OCI-LY3 (cell line): Measurements from ENCODE around the gene DLK1.

Experiments
- H2AFZ ChIP-seq: fragments of 200-600, 300-600 bp; shearing (Covaris generic); 2 replicates; pipeline ENCODE4 v1.6.0; 2014; ENCODE audit warnings: antibody characterized with exemption, low read depth, low read length
- H3K27ac ChIP-seq: fragments of 200-600, 300-600 bp; sonication (generic); 2 replicates; pipeline ENCODE4 v1.5.1; 2014; ENCODE audit warnings: mild to moderate bottlenecking, low read length, moderate library complexity, mixed read lengths
- H3K27me3 ChIP-seq: fragments of 200-600, 300-600 bp; sonication (generic); 2 replicates; pipeline ENCODE4 v1.6.1; 2014; ENCODE audit warnings: low read depth, low read length, mixed read lengths
- H3K36me3 ChIP-seq: fragments of 200-600, 300-600 bp; sonication (generic); replicated peaks from 2 replicates; pipeline ENCODE3; 2014; ENCODE audit warnings: low read depth, low read length, mixed read lengths
- H3K4me1 ChIP-seq: fragments of 300-600, 200-600 bp; sonication (generic); 2 replicates; pipeline ENCODE4 v1.6.1; 2014; ENCODE audit warnings: low read length, mixed read lengths
- H3K4me2 ChIP-seq: fragments of 200-600, 300-600 bp; sonication (generic); 2 replicates; pipeline ENCODE4 v1.6.1; 2014; ENCODE audit warnings: low read length, mixed read lengths
- H3K4me3 ChIP-seq: fragments of 300-600, 200-600 bp; sonication (generic); 2 replicates; pipeline ENCODE4 v1.5.1; 2014; ENCODE audit warnings: antibody characterized with exemption, mild to moderate bottlenecking, low read length, moderate library complexity
- H3K79me2 ChIP-seq: fragments of 300-600, 200-600 bp; shearing (Covaris generic); 2 replicates; pipeline ENCODE4 v1.6.1; 2014; ENCODE audit warnings: mild to moderate bottlenecking, low read length, mixed read lengths
- H3K9ac ChIP-seq: fragments of 300-600, 200-600 bp; shearing (Covaris generic); 2 replicates; pipeline ENCODE4 v1.6.0; 2014; ENCODE audit warnings: mild to moderate bottlenecking, low read length, moderate library complexity
- H3K9me3 ChIP-seq: fragments of 200-600, 300-600 bp; shearing (Covaris generic); 2 replicates; pipeline ENCODE4 v1.6.1; 2014; ENCODE audit warnings: low read length, mixed read lengths; ENCODE audit not compliant: insufficient read depth
- H4K20me1 ChIP-seq: fragments of 200-600, 300-600 bp; sonication (generic); 2 replicates; pipeline ENCODE4 v1.6.1; 2016; ENCODE audit warnings: low read length, mixed read lengths; ENCODE audit not compliant: insufficient read depth
- EZH2phosphoT487 ChIP-seq: fragments of 200-600 bp; shearing (Covaris generic); IDR thresholded peaks from 2 replicates; pipeline ENCODE4 v1.6.1; 2018; ENCODE audit warnings: antibody characterized with exemption, mixed run types, low read depth
- TF ChIP-seq, protein P1 (sequence below): fragments of 200-600, 300-600 bp; sonication (generic); IDR thresholded peaks from 2 replicates; pipeline ENCODE4 v1.5.1; 2014; ENCODE audit warnings: antibody characterized with exemption, low read length, low read depth

DLK1 gene

GRCh38 chr14:100775831-100776591 is 49.3 kb downstream of the DLK1 start:
- no peak overlapping the region for H2AFZ ChIP-seq
- no peak for TF ChIP-seq EZH2phosphoT487
- TF ChIP-seq, protein P1, sequence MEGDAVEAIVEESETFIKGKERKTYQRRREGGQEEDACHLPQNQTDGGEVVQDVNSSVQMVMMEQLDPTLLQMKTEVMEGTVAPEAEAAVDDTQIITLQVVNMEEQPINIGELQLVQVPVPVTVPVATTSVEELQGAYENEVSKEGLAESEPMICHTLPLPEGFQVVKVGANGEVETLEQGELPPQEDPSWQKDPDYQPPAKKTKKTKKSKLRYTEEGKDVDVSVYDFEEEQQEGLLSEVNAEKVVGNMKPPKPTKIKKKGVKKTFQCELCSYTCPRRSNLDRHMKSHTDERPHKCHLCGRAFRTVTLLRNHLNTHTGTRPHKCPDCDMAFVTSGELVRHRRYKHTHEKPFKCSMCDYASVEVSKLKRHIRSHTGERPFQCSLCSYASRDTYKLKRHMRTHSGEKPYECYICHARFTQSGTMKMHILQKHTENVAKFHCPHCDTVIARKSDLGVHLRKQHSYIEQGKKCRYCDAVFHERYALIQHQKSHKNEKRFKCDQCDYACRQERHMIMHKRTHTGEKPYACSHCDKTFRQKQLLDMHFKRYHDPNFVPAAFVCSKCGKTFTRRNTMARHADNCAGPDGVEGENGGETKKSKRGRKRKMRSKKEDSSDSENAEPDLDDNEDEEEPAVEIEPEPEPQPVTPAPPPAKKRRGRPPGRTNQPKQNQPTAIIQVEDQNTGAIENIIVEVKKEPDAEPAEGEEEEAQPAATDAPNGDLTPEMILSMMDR: no peak
- H3K4me3 ChIP-seq: no peak overlapping the region
- no peaks in the 10 kb centered on the region for H4K20me1 ChIP-seq
- H3K4me2 ChIP-seq: no peak overlapping the region
- H3K9me3 ChIP-seq: no peaks in the 10 kb centered on the region
- no peaks in the 10 kb centered on the region for H3K79me2 ChIP-seq
- H3K4me1 ChIP-seq: no peaks in the 10 kb centered on the region
- H3K9ac ChIP-seq: no peak overlapping the region
- no peak overlapping the region for H3K27ac ChIP-seq
- no peaks in the 10 kb centered on the region for H3K36me3 ChIP-seq
- H3K27me3 ChIP-seq: peaks cover 16% of the 10 kb centered on the region; the same call in 1 of the 2 replicates

DNA sequence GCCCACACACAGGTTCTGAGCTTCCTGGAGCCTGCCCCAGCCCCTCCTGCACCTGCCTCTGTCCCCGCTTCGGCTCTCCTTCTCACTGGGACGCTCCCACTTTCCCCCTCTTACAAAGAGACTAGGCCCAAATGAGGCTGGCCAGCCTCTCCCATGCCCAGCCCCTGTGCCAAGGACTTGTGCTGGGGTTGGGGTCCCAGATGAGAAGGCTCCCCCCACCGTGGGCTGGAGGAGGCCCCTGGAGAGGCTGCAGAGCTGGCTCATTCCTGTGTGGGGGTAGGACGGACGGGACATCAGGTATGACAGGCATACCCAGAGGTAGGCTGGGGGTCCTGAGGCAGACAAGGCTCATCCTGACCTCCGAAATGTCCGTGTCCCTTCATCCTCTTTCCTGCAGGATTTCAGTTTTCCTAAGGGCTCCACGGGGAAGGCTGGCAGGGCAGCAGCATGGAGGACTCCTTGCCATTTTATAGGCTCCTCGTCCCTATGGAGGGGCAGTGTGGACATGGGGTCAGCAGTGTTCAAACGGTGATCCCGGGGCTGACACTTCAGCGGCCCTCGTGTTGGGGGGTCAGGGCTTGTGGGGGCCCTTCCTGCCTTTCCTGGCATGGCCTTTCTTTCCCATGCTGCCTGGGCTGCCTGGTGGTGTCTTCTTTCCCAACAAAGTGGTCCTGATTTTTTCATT is 50.1 kb downstream of the DLK1 start:
- Histone ChIP-seq H3K27ac (no peak overlapping the region), H3K9ac (no peak overlapping the region), H4K20me1 (no peaks in the 10 kb centered on the region), H3K79me2 (no peaks in the 10 kb centered on the region), H3K4me2 (no peak overlapping the region), H3K9me3 (no peaks in the 10 kb centered on the region), H3K4me1 (no peaks in the 10 kb centered on the region), H3K36me3 (no peaks in the 10 kb centered on the region), H3K27me3 (peaks cover 16% of the 10 kb centered on the region; the same call in 1 of the 2 replicates), H3K4me3 (no peak overlapping the region), H2AFZ (no peak overlapping the region)
- TF ChIP-seq, protein P1: no peak
- no peak for TF ChIP-seq EZH2phosphoT487

- Histone ChIP-seq H3K27me3 (peaks cover 16% of the 10 kb centered on the region; the same call in 1 of the 2 replicates), H3K9ac (no peak overlapping the region), H3K4me3 (no peak overlapping the region), H3K79me2 (no peaks in the 10 kb centered on the region), H4K20me1 (no peaks in the 10 kb centered on the region), H3K4me1 (no peaks in the 10 kb centered on the region), H3K36me3 (no peaks in the 10 kb centered on the region), H3K27ac (no peak overlapping the region), H3K9me3 (no peaks in the 10 kb centered on the region), H2AFZ (no peak overlapping the region), H3K4me2 (no peak overlapping the region)
- TF ChIP-seq, protein P1: no peak
- TF ChIP-seq EZH2phosphoT487: no peak
These were observed 50.7 kb downstream of the DLK1 start for GRCh38 chr14:100777366-100777817.

- Histone ChIP-seq H3K9ac (no peak overlapping the region), H3K27me3 (peaks cover 16% of the 10 kb centered on the region; the same call in 1 of the 2 replicates), H3K27ac (no peak overlapping the region), H3K79me2 (no peaks in the 10 kb centered on the region), H3K4me1 (no peaks in the 10 kb centered on the region), H3K36me3 (no peaks in the 10 kb centered on the region), H3K9me3 (no peaks in the 10 kb centered on the region), H3K4me2 (no peak overlapping the region), H4K20me1 (no peaks in the 10 kb centered on the region), H3K4me3 (no peak overlapping the region), H2AFZ (no peak overlapping the region)
- TF ChIP-seq, protein P1: no peak
These were observed 51.3 kb downstream of the DLK1 start for GRCh38 chr14:100777818-100778525.
